Upper lobe of right lung (tissue), 1 donor: Measurements from ENCODE around the gene BCL2L11. TPM values are rescaled to one million over a fixed set of nuclear protein-coding genes. Genes with fewer than 3 reads are reported as not detected.

ENCODE experiments used
- ATAC-seq: fragments of 200-7000 bp; cut with Tn5 transposase; one replicate; pipeline ENCODE4 v1.9.1; 2020; ENCODE audit warnings: mild to moderate bottlenecking, moderate library complexity
- DNase-seq: peaks from one replicate; pipeline ENCODE4 v3.0.0-alpha.2; 2020
- H3K27ac ChIP-seq: fragments of 200-600 bp; one replicate; pipeline ENCODE4 v1.8.0; 2022
- H3K27me3 ChIP-seq: fragments of 200-600 bp; one replicate; pipeline ENCODE4 v1.8.0; 2022; ENCODE audit warnings: mild to moderate bottlenecking
- H3K36me3 ChIP-seq: fragments of 200-600 bp; one replicate; pipeline ENCODE4 v1.8.0; 2022
- H3K4me1 ChIP-seq: fragments of 200-600 bp; one replicate; pipeline ENCODE4 v1.8.0; 2022
- H3K4me3 ChIP-seq: fragments of 200-600 bp; one replicate; pipeline ENCODE4 v1.8.0; 2022; ENCODE audit warnings: mild to moderate bottlenecking
- H3K9me3 ChIP-seq: fragments of 200-600 bp; one replicate; pipeline ENCODE4 v1.8.0; 2022
- intact Hi-C: fragments of 100-400 bp; cut with DNase I; formaldehyde crosslinking; loops from one replicate; pipeline ENCODE4 v1.11.0; 2022
- total RNA-seq: library from RNA; stranded (reverse); fragmentation: NEBNext Ultra II Directional; extraction: Animal tissue kit (Norgen Biotek cat#: 25700); gene quantifications from one replicate; pipeline ENCODE4 v1.2.1, GENCODE V29; 2021
- TF ChIP-seq, protein P1 (sequence below): fragments of 200-600 bp; IDR thresholded peaks from one replicate; pipeline ENCODE4 v1.8.0; 2022; ENCODE audit warnings: antibody characterized with exemption
- donor health status: DM: no; HTN: yes; CAD: no; lungs with severe emphysema.

BCL2L11 gene
- total RNA-seq, 1 donor from 2014 or later, result 23.9 TPM

DNA sequence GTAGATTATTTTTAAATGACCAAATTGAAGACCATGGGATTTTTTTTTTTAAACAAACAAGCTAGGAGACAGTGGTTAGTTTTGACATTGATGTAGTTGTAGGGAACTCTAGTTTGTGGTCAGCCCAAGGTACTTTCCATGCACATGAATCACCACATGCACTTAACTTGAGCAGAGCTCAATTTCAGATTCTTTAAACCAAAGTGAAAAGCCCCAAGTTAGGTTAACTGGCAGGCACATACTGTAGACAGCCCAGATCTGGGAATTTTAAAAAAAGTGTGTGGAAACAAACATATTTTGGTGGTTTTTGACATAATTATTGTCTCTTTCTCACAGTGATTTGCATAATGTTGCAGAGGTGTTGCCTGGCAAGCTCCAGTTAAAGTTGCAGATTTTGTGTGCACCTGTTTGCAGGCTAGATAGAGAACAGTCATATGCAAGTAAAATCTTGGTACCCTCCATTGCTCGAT lies 88.4 kb downstream of the BCL2L11 start:
- TF ChIP-seq, protein P1, sequence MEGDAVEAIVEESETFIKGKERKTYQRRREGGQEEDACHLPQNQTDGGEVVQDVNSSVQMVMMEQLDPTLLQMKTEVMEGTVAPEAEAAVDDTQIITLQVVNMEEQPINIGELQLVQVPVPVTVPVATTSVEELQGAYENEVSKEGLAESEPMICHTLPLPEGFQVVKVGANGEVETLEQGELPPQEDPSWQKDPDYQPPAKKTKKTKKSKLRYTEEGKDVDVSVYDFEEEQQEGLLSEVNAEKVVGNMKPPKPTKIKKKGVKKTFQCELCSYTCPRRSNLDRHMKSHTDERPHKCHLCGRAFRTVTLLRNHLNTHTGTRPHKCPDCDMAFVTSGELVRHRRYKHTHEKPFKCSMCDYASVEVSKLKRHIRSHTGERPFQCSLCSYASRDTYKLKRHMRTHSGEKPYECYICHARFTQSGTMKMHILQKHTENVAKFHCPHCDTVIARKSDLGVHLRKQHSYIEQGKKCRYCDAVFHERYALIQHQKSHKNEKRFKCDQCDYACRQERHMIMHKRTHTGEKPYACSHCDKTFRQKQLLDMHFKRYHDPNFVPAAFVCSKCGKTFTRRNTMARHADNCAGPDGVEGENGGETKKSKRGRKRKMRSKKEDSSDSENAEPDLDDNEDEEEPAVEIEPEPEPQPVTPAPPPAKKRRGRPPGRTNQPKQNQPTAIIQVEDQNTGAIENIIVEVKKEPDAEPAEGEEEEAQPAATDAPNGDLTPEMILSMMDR, result no peak
- H3K4me3 ChIP-seq, result no peak overlapping the region
- ATAC-seq, result no peak

DNA sequence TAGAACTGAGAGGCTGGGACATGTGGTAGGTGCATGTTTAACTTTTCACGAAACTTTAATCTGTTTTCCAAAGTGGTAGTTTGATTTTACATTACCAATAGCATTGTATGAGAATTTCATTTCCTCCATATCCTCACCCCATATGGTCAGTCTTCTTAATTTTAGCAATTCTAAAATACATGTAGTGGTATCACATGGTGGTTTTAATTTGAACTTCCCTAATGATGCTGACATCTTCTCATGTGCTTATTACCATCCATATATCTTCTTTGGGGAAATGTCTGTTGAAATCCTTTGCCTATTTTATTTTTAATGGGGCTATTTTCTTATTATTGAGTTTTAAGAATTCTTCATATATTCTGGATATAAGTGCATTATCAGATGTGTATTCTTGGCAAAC lies 89.3 kb downstream of the BCL2L11 start:
- no peak overlapping the region for H3K27ac ChIP-seq
- no peak for ATAC-seq

More for the DNA sequence above, 88.4 kb downstream of the BCL2L11 start:
- intact Hi-C loops, result no loop called here
- no peaks in the 10 kb centered on the region for H3K36me3 ChIP-seq
- H3K4me1 ChIP-seq, result no peaks in the 10 kb centered on the region
- no peak for DNase-seq
- no peaks in the 10 kb centered on the region for H3K27me3 ChIP-seq
- no peak overlapping the region for H3K27ac ChIP-seq
- H3K9me3 ChIP-seq, result peaks cover 3% of the 10 kb centered on the region

DNA sequence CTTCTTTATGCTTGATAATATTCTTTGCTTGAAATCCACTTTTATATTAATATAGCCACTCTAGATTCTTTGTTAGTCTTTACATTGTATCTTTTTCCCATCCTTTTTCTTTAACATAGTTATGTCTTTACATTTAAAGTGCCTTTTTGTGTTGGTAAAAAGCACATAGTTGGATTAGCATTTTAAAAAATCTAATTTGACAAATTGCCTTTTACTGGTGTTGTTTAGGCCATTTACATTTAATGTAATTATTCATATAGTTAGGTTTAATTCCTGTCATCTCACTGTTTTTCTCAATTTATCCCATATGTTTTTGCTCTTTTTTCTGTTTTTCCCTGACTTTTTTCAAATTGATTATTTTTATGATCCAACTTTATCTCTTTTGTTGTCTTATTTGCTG lies 93.2 kb downstream of the BCL2L11 start:
- TF ChIP-seq, protein P1, result no peak

More for the DNA sequence above, 89.3 kb downstream of the BCL2L11 start:
- no peak overlapping the region for H3K4me3 ChIP-seq
- no peak for DNase-seq
- TF ChIP-seq, protein P1, result no peak
- H3K9me3 ChIP-seq, result peaks cover 10% of the 10 kb centered on the region
- intact Hi-C loops, result no loop called here
- no peaks in the 10 kb centered on the region for H3K36me3 ChIP-seq
- no peaks in the 10 kb centered on the region for H3K27me3 ChIP-seq
- H3K4me1 ChIP-seq, result no peaks in the 10 kb centered on the region

DNA sequence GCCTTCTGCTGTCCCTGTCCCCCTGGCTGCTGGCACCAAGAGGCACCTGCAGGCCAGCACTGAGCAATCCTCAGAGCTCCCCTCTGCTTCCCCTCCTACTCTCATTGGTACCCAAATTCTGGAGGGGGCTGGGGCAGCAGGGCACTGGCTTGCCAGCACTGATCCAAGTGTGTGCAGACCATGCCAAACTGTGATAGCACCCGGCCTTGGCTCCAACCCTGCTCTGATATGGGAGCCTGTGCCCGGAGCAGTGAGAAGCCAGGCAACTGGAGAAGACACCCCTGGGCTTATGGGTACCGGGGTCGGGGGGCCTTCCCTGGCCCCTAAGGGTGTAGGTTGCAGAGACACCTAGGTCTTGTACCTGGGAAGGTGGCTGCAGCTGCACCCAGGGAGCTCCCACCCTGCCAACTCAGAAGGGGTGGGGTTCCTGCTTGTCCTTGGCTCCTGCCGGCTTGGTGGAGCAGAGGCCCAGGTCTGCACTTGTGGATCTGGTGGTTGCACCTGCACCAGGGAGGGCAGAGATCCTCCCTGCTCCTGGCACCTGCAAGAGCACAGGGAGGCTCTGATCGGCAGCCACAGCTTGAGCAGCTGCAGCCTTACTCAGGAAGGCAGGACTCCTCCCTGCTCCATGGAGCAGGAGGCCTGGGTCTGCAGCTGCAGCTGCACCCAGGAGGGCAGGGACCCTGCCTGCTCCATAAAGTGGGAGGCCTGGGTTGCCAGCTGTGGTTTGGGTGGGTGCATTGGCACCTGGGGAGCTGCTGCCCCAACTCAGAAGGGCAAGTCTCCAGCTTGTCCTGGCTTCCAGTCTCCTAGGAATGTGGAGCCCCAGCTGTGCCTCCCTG lies 96.3 kb downstream of the BCL2L11 start:
- Histone ChIP-seq H3K4me3 (no peak overlapping the region), H3K4me1 (no peaks in the 10 kb centered on the region), H3K27ac (no peak overlapping the region), H3K27me3 (no peaks in the 10 kb centered on the region), H3K36me3 (no peaks in the 10 kb centered on the region), H3K9me3 (peaks cover 10% of the 10 kb centered on the region)
- TF ChIP-seq, protein P1, result no peak
- DNase-seq (no peak), ATAC-seq (peak; percentile 24)
- intact Hi-C loops, result no loop called here

More for the DNA sequence above, 93.2 kb downstream of the BCL2L11 start:
- Histone ChIP-seq H3K9me3 (peaks cover 10% of the 10 kb centered on the region), H3K27me3 (no peaks in the 10 kb centered on the region), H3K36me3 (no peaks in the 10 kb centered on the region), H3K4me3 (no peak overlapping the region), H3K27ac (no peak overlapping the region), H3K4me1 (no peaks in the 10 kb centered on the region)
- intact Hi-C loops, result no loop called here
- DNase-seq, result no peak
- ATAC-seq, result no peak
